ENCODE measurements around the gene NEUROD6. TPM values are rescaled to one million over a fixed set of nuclear protein-coding genes. Genes with fewer than 3 reads are reported as not detected.

NEUROD6 gene
- total and polyA plus RNA-seq, 2 donors (not counting 3 experiments of a cell fraction or from before 2014, with no cell fraction given): not detected

GRCh38 chr7:31358467-31358866 is 17.9 kb upstream of the NEUROD6 start:
- Histone ChIP-seq H3K9me3 (replicated peaks; ENCODE audit: control insufficient read depth, insufficient read depth, low read length) (no peaks in the 10 kb centered on the region), H3K9ac (replicated peaks; ENCODE audit: extremely low read depth, insufficient read depth, low read length) (no peak overlapping the region), H3K4me2 (ENCODE audit: insufficient read depth, low read length) (no peak overlapping the region), H3K27ac (ENCODE audit: insufficient read depth, low read depth, low read length) (no peak overlapping the region), H2AFZ (ENCODE audit: low read depth, low read length) (no peak overlapping the region), H3K9me1 (replicated peaks; ENCODE audit: control insufficient read depth, extremely low read depth, insufficient read depth, low read length) (no peaks in the 10 kb centered on the region), H3K79me2 (ENCODE audit: control insufficient read depth, insufficient read depth, low read length) (no peaks in the 10 kb centered on the region), H3K4me3 (replicated peaks in 1 of 3; ENCODE audit: insufficient read depth in 1 of 3, low read depth in 1 of 3, low read length in 3 of 3) (no peak overlapping the region), H3K4me1 (ENCODE audit: control insufficient read depth, extremely low read depth, insufficient read depth, low read length) (no peaks in the 10 kb centered on the region), H3K36me3 (ENCODE audit: control insufficient read depth in 2 of 2, extremely low read depth in 1 of 2, insufficient read depth in 2 of 2, low read length in 2 of 2) (no peaks in the 10 kb centered on the region), H3K27me3 (ENCODE audit: control insufficient read depth in 2 of 2, insufficient read depth in 2 of 2, low read length in 2 of 2) (no peaks in the 10 kb centered on the region), H4K20me1 (replicated peaks; ENCODE audit: control insufficient read depth, extremely low read depth, insufficient read depth, low read length) (no peaks in the 10 kb centered on the region)
- ChIA-PET CTCF (no interaction called here), POLR2A (no interaction called here)
- FAIRE-seq (no peak), DNase-seq (ENCODE audit: low read depth, low spot score) (no peak)
- BruUV-seq (replicated peaks): no TSS peak
- intact Hi-C loops (cut with micrococcal nuclease) (no loop called here), dilution Hi-C loops (cut with MboI; ENCODE audit: extremely low pct_ligation_motif_present, low sequenced_read_pairs) (no loop called here)
- no peak for TF ChIP-seq FOS (IDR thresholded peaks at IDR 0.05; ENCODE audit: borderline replicate concordance, insufficient read depth, low read length)
- no peak for TF ChIP-seq MAX (IDR thresholded peaks at IDR 0.05; ENCODE audit: insufficient read depth, insufficient read length)
- no peak for TF ChIP-seq GATA2 (IDR thresholded peaks at IDR 0.05; ENCODE audit: insufficient read depth, insufficient read length, low read depth, low read length)
- TF ChIP-seq JUN (IDR thresholded peaks at IDR 0.05; ENCODE audit: borderline replicate concordance, insufficient read depth, insufficient read length, low read depth): no peak
- TF ChIP-seq CTCF (IDR thresholded peaks at IDR 0.05; ENCODE audit: extremely low read depth in 1 of 2, insufficient read depth in 1 of 2, low read depth in 1 of 2, low read length in 2 of 2): no peak
- TF ChIP-seq POLR2AphosphoS5 (IDR thresholded peaks at IDR 0.05; ENCODE audit: insufficient read depth, low read depth, low read length): no peak
- TF ChIP-seq MYC (IDR thresholded peaks at IDR 0.05; ENCODE audit: low read depth, low read length): no peak
- no peak for TF ChIP-seq POLR2A (IDR thresholded peaks at IDR 0.05; ENCODE audit: low read depth, low read length)
- no peak for TF ChIP-seq EZH2 (IDR thresholded peaks at IDR 0.05; ENCODE audit: borderline replicate concordance, low read depth, low read length, severe bottlenecking)

Measured in endothelial cell of umbilical vein (primary cell).